Adrenal gland (tissue), 5 donors: ENCODE results near the gene SHCBP1.

Experiments used
- POLR2A ChIP-seq, 2 donors: fragments of 450-650 bp; IDR thresholded peaks; one replicate each; pipeline ENCODE4 v1.6.1; 2017; ENCODE audit warnings: antibody characterized with exemption in 2 of 2, mild to moderate bottlenecking in 2 of 2, moderate library complexity in 1 of 2
- TF ChIP-seq, protein P1 (sequence below), 6 experiments: fragments of 450-650 bp in 4 of 6; fragments of 200-600 bp in 2 of 6; sonication (generic) in 1 of 6; IDR thresholded peaks; 1 replicate in 5 of 6; 2 replicates in 1 of 6; pipeline versions ENCODE4 v1.5.1 to v1.8.0; 2016 to 2021; ENCODE audit warnings: antibody characterized with exemption in 6 of 6, mild to moderate bottlenecking in 2 of 6, moderate library complexity in 1 of 6
- donor health status: DM: no; HTN: no; CAD: no.

DNA sequence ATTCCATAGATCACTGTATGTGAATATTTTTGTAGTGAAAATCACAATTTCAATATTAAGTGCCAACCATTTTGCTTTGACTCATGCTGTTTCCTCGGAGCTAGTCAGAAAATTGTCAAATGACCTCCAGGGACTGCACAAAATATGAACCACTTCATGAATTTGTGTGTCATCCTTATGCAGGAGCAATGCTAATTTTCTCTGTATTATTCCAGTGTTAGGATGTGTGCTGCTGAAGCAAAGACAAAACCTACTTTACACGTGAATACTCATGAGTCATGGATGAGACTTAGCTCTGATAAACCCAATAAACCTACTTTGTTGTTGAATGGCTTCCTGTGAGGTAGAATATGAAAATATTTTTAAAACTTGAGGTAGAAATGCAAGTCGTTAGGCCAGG, 65.2 kb downstream of the SHCBP1 start:
- TF ChIP-seq POLR2A (IDR thresholded peaks at IDR 0.05), result no peak
- TF ChIP-seq, protein P1, sequence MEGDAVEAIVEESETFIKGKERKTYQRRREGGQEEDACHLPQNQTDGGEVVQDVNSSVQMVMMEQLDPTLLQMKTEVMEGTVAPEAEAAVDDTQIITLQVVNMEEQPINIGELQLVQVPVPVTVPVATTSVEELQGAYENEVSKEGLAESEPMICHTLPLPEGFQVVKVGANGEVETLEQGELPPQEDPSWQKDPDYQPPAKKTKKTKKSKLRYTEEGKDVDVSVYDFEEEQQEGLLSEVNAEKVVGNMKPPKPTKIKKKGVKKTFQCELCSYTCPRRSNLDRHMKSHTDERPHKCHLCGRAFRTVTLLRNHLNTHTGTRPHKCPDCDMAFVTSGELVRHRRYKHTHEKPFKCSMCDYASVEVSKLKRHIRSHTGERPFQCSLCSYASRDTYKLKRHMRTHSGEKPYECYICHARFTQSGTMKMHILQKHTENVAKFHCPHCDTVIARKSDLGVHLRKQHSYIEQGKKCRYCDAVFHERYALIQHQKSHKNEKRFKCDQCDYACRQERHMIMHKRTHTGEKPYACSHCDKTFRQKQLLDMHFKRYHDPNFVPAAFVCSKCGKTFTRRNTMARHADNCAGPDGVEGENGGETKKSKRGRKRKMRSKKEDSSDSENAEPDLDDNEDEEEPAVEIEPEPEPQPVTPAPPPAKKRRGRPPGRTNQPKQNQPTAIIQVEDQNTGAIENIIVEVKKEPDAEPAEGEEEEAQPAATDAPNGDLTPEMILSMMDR (IDR thresholded peaks at IDR 0.05), result no peak
